Anterior cingulate cortex (tissue), 58 donors: Measurements from ENCODE around the gene LSM14B.
A peak's percentile ranks its signal among the peaks of the same experiment; 100 is the strongest.
"Not testable (repeated sequence)": the region's sequence is repeated elsewhere in the genome, so short reads cannot be mapped to it uniquely, and the experiment has no call there.

ENCODE experiments used
- DNase-seq, 58 donors: peaks; one replicate each; lab custom pipeline; 2025; lab: John Stamatoyannopoulos, UW

LSM14B gene

DNA sequence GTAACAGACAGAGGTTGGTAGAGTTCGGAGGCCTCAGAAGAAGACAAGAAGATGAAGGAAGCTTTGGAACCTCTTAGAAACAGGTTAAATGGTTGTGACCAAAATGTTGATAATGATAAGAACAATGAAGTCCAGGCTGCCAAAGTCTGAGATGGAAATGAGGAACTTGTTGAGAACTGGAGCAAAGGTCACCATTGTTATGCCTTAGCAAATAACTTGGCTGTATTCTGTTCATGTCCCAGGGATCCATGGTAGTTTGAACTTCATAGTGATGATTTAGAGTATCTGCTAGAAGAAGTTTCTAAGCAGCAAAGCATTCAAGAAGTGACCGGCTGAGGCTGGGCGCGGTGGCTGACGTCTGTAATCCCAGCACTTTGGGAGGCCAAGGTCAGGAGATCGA lies 11.1 kb upstream of the LSM14B start:
- DNase-seq, result no peak

DNA sequence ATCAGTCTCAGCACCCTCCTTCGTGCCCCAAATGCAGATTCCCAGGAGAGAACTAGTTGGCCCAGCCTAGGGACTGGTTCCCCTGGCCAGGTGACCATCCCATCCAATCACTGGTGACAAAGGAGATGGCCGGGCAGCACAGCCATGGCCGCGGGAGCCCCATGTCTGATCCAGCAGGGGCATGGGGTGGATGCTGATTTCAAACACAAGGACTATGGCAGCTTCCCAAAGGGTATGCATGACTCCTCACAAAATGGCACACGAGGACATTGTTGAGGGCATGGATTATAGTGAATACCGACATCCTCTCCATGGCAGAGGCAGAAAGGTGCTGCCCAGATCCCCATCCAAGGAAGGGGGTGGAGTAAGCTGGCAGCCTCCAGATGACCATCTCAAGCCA lies 9.9 kb upstream of the LSM14B start:
- no peak for DNase-seq

DNA sequence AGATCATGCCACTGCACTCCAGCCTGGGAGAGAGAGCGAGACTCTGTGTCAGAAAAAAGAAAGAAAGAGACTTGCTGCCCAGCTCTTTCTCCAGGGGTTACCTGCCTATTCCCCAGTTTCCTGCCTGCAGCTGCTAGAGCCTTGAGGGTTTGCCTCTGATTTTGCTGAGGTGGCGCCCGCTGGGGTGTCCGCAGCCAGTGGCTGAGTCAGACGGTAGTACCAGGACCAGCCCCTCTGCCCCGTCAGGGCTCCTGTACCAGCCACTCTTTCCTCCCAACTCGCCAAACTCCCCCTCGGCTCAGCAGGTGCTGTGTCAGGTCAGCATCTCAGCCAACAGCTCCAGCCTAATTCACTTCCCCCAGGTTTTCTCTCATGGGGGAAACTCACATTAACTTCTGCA lies 7.4 kb upstream of the LSM14B start:
- no peak for DNase-seq

DNA sequence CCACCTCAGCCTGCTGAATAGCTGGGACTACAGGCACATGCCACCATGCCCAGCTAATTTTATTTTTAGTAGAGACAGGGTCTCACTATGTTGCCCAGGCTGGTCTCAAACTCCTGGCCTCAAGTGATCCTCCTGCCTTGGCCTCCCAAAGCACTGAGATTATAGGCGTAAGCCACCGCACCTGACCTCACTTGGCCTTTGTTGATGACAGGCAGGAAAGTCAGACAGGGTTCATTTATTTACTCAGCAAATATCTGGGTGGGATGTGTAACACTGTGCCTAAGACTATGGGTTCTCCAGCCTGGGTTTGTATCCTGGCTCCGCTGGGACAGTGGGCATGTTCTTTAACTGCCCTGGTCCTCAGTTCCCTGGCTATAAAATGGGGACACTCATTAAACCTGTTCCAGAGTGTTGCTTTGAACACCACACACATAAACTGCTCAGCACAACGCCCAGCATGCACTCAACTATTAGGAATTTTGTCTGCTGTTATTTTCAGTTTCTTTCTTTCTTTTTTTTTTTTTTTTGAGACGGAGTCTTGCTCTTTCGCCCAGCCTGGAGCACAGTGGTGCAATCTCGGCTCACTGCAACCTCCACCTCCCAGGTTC lies 6.4 kb upstream of the LSM14B start:
- DNase-seq, result not testable (repeated sequence)

DNA sequence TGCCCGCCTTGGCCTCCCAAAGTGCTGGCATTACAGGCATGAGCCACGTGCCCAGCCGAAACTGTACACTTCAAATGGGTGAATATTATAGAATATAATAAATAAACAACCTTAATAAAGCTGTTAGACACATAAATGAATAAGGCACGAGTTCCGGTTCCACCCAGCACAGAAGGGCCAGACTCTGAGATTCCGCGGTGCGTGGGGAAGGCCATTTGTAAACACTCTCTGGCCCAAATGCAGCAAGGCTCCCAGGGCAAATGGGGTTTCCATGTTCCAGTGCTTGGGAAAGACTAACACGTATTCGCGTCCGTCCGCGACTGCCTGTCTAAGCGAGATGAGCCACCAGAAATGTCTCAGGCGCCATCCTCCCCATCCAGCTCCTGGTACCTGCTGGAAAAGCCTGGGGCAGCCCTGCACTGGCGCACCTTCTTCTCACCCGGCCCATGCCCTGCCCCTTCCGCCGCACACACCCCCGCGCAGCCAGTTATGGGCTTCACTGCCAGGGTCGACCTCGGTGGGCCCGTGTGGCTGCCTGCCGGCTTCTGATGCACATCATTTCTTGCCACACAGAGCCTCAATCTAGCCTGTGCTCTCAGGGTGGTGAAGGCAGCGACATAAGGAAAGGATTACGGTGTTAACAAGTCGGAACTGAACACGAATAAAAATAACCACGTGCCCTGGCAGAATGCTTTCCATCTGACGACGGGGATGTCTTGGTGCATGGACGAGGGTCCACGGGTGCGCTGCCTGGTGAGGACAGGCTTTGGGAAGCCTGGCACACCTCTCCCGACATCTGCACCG lies 5.5 kb upstream of the LSM14B start:
- no peak for DNase-seq

- no peak for DNase-seq
These were observed 5.0 kb upstream of the LSM14B start for GRCh38 chr20:62117362-62117646.

- DNase-seq, result no peak
These were observed 4.6 kb upstream of the LSM14B start for GRCh38 chr20:62117658-62118057.

GRCh38 chr20:62118113-62119043 lies 3.9 kb upstream of the LSM14B start:
- DNase-seq, result no peak

DNA sequence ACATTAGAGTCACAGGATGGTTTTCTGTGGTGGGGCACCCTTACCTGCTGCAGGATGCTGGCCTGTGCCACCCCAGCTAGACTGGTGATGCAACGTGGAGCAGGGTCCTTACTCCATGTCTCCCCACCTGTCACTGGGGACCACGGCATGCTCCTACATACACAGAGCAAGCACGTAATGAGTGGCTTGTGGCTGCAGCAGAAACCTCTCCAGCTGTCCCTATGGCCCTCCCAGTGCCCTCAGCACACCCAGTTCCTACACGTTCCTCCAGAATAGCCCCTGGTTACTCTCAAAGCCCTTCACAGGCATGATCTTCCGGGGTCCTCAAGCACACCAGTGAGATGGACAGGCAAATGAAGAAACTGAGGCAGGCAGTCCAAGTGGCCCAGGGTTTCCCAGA lies 3.2 kb upstream of the LSM14B start:
- DNase-seq, result no peak

DNA sequence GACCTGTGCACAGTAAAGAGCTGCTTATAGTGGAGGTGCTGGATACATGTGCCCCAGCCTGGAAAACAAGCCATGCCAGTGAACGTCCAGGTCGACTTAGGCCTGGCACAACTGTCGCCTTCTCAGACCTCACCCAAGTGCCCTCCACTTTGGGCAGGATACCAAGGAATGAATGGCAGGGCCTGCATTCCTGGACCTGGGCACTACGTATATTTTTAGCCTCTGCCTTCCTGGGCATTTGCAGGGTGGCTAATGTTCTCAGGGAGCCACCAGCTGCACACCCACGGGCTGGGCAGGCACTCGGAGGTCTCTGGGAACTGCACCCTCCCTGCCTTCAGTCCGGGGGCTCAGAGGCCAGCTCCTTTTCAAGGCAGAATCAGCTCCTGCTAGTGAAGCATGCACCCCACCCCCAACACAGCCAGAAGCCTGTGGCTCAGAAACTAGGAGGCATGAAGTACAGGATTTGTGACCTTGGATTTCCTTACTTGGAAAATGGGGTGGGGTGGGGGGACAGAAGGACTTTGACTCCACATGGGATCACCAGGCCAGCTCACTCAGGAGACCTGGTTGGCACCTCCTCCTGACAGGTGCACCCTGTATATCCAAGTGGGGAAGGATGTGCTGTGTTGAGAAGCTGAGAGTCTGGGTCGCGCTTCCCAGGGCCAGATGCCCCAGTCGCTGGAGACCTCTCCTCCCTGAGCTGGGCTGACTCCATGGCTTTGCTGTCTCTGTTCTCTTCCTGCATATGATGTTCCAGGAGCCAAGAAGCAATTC lies 2.5 kb upstream of the LSM14B start:
- no peak for DNase-seq

DNA sequence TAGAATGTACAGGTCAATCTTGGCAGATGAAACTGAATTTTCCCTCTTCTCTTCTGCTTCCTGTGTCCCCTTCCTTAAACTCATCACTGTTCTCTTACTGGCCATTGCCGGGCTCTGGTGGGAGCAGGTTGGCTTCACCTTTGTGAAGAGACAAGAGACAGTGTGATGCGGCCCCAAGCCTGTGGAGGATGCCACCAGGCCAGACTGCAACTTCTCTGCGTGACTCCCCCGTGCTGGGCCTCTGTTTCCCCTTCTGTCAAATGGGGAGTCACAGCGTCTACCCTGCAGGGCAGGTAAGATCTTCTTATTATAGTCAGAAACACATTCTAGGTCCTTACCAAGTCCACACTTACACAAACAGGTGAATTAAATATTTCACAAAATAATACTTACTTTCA lies 1.9 kb upstream of the LSM14B start:
- DNase-seq, result no peak

DNA sequence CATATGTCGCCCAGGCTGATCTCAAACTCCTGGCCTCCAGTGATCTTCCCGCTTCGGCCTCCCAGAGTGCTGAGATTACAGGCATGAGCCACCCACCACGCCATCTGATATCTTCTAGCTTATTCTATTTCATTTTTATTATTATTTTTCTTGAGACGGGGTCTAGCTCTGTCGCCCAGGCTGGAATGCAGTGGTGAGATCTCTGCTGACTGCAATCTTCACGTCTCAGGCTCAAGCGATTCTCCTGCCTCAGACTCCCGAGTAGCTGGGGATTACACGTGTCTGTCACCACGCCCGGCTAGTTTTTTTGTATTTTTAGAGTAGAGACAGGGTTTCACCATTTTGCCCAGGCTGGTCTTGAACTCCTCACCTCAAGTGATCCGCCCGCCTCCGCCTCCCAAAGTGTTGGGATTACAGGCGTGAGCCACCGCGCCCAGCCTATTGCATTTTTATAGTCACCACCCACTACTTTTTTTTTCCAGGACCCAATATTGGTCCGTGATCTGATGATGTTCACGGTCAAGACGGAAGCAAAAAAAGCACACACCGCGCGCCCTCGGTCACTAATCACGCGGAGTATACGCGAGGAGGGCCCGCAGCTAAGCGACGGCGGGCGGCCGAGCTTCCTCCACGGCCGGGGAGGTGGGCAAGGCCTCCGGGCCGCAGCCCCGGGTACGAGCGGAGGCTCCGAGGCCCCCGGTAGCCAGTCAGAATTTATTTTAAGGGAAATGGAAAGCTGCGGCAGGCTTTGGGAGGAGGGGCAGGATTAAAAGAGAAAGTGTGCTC lies 1.1 kb upstream of the LSM14B start:
- DNase-seq, result peak in 3 of 58 donors; percentile 16 to 73 (median 49)

DNA sequence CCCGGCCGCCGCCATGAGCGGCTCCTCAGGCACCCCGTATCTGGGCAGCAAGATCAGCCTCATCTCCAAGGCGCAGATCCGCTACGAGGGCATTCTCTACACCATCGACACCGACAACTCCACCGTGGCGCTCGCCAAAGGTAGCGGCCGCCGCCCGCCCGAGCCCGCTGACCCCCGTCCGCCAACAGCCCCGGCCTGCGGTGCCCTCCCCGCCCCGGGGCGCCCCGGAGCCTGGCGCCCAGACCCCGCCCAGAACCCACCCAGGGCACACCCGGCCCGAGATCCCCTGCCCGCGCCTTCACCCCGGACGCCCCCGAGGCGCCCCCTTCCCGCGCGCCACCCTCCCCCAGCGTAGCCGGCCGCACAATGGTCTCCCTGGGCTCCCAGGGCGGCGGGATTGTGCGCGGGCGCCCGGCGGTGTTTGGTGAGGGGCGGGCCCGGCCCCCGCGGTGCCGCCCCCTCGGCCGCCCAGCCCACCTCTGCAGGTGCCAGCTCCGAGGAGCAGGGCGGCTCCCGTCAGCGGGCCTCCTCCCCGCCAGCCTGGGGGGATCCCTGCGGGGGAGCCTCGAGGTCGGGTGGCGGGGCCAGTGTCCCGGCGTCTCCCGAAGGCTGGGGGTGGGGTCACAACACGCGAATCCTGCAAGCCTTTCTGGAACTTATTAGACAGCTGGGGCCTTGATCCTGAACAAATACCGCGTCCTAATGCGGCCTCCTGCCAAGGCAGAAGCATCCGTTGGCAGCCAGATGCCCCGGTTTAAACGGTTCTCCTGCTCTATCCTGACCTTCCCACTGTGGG lies 577 bp downstream of the LSM14B start:
- peak in 4 of 58 donors; percentile 14 to 38 (median 28) for DNase-seq

- no peak for DNase-seq
These were observed 1.3 kb downstream of the LSM14B start for GRCh38 chr20:62123450-62124118.

DNA sequence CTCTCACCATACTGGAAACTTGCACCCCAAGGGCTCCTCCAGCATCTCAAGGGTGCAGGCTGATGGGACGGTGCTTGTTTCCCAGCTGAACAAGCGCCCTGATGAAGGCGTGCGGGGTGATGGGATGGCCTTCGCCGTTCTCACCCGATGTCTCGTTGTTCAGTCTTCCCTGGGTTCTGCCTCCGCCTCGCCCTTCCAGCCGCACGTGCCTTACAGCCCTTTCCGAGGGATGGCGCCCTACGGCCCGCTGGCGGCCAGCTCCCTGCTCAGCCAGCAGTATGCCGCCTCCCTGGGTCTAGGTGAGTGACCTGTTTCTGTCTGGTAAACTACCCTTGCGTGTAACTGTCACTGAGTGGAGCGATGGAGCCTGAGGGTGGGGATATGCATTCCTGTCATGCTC lies 3.9 kb downstream of the LSM14B start:
- no peak for DNase-seq

DNA sequence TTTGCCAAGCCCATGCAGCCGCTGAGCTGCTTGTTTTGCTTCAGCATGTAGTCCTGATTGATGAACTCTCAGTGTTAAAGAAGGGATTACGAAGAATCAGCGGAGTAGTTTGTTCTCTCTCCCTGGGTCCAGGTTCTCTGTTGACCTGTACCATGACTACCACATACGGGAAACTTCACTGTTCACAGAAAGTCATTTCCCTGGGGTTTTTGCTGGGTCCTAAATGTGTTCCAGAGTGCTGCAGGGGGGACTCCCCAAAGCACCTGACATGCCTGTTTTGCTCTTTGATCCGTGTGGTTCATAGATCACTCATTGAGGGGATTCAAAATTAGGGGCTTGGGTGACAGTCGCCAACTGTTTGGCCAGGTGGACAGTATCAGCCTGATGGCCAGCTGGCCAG lies 5.5 kb downstream of the LSM14B start:
- no peak for DNase-seq

DNA sequence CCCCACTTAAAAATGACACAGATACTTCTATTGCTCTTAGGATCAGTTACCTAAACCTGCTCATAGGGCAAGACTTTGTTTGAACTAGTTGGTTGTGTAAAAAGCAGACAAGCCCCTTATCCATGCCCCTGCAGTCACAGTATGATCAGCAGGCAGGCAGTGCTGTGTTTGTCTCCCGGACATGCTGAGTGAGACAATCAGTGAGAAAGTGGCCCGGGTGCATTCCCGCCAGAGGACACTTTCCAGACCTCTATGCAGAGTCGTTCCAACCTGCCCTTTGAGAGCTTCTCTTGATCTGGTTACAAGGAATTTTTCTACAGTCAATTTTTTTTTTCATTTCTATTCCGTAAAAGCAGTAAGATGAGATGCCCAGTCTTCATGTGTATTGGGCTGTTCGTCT lies 6.2 kb downstream of the LSM14B start:
- DNase-seq, result no peak

GRCh38 chr20:62129731-62130531 lies 7.7 kb downstream of the LSM14B start:
- DNase-seq, result peak in 1 of 58 donors; percentile 50
